ENCODE measurements around the gene SOX9.

DNA sequence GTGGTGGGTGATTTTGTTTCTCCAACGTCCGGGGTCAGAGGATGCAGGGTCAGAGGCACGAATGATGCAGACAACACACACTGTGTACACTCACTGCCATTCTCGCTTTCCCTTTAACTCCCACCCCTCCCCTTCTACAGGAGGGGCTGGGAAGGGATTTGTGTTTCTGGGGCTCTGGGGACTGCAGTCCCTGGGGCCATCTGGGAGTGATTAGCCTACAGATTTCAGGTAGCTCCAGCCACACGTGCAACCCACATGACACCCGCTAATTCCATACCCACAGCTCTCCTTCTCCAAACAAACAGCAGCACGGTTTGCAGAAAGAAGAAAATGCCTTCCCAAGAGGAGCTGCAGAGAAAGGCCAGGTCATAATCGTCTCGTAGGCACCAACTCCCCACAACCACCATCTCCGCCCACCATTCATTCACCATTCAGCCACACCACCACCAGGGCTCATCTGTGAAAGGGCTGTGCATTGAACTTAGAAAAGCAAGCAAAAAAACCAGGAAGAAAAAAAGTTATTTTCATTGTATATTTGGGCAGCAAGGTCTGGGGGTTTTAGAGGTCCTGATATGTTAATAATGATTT is 9.4 kb upstream of the SOX9 start:
- TF ChIP-seq, protein P1, sequence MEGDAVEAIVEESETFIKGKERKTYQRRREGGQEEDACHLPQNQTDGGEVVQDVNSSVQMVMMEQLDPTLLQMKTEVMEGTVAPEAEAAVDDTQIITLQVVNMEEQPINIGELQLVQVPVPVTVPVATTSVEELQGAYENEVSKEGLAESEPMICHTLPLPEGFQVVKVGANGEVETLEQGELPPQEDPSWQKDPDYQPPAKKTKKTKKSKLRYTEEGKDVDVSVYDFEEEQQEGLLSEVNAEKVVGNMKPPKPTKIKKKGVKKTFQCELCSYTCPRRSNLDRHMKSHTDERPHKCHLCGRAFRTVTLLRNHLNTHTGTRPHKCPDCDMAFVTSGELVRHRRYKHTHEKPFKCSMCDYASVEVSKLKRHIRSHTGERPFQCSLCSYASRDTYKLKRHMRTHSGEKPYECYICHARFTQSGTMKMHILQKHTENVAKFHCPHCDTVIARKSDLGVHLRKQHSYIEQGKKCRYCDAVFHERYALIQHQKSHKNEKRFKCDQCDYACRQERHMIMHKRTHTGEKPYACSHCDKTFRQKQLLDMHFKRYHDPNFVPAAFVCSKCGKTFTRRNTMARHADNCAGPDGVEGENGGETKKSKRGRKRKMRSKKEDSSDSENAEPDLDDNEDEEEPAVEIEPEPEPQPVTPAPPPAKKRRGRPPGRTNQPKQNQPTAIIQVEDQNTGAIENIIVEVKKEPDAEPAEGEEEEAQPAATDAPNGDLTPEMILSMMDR (conservative IDR thresholded peaks at IDR 0.05; ENCODE audit: low read depth, low read length): no peak
- TF ChIP-seq EZH2 (IDR thresholded peaks at IDR 0.05; ENCODE audit: borderline replicate concordance, low read depth, low read length, poor library complexity, severe bottlenecking): no peak

Measured in A673 (cell line).